Adrenal gland (tissue), 12 donors: ENCODE measurements around the gene PLCG2. TPM values are rescaled to one million over a fixed set of nuclear protein-coding genes. Genes with fewer than 3 reads are reported as not detected.

Experiments used
- DNase-seq, 7 donors: peaks; one replicate each; pipeline ENCODE4 v3.0.0-alpha.2; 2019 to 2020
- H3K27ac ChIP-seq, 5 donors: fragments of 200-600 bp; sonication (generic) in 4 of 5; 1 replicate in 3 of 5; 2 replicates in 2 of 5; pipeline versions ENCODE4 v1.5.1 to v1.8.0; 2016 to 2020; ENCODE audit warnings: mild to moderate bottlenecking in 1 of 5
- H3K27me3 ChIP-seq: fragments of 200-600 bp; 2 replicates; pipeline ENCODE4 v1.8.0; 2021
- H3K36me3 ChIP-seq, 2 donors: fragments of 200-600 bp; replicated peaks in 1 of 2; 1 replicate in 1 of 2; 2 replicates in 1 of 2; pipeline versions ENCODE4 v1.5.1 to v1.8.0; 2018 to 2022
- H3K4me1 ChIP-seq, 2 donors: fragments of 200-600 bp; replicated peaks in 1 of 2; 1 replicate in 1 of 2; 2 replicates in 1 of 2; pipeline versions ENCODE4 v1.5.1 to v1.8.0; 2018 to 2021
- H3K4me3 ChIP-seq, 4 donors: fragments of 200-600 bp; sonication (generic) in 3 of 4; one replicate each; pipeline ENCODE4 v1.5.1; 2016 to 2018
- H3K9me3 ChIP-seq, 3 donors: fragments of 200-600 bp; sonication (generic) in 1 of 3; replicated peaks in 1 of 3; 1 replicate in 2 of 3; 2 replicates in 1 of 3; pipeline versions ENCODE4 v1.5.1 to v1.8.0; 2016 to 2021
- CTCF ChIP-seq, 6 experiments: fragments of 450-650 bp in 4 of 6; fragments of 200-600 bp in 2 of 6; sonication (generic) in 1 of 6; IDR thresholded peaks; 1 replicate in 5 of 6; 2 replicates in 1 of 6; pipeline versions ENCODE4 v1.5.1 to v1.8.0; 2016 to 2021; ENCODE audit warnings: antibody characterized with exemption in 6 of 6, mild to moderate bottlenecking in 2 of 6, moderate library complexity in 1 of 6
- POLR2A ChIP-seq, 2 donors: fragments of 450-650 bp; IDR thresholded peaks; one replicate each; pipeline ENCODE4 v1.6.1; 2017; ENCODE audit warnings: antibody characterized with exemption in 2 of 2, mild to moderate bottlenecking in 2 of 2, moderate library complexity in 1 of 2
- WGBS, 4 donors: extraction: QIAGEN DNeasy Blood & Tissue Kit in 2 of 4; methylation state at CpG; one replicate each; pipeline versions ENCODE4 v1.1.5 to v1.1.7; 2013 to 2017; 5-methylcytosine and 5-hydroxymethylcytosine counted together
- intact Hi-C, 2 donors: fragments of 100-400 bp; cut with DNase I; formaldehyde crosslinking; loops; one replicate each; pipeline versions ENCODE4 v1.14.1 to v1.15.0; 2022 to 2023
- polyA plus RNA-seq, 3 donors: library from polyadenylated mRNA; stranded (reverse); fragments of 200-250 nt in 2 of 3; fragments of 350-450 nt in 1 of 3; fragmentation: Illumina TruSeq in 1 of 3; extraction: RNeasy Lipid Tissue Mini Kit (QIAGEN cat#74804) in 1 of 3; gene quantifications; one replicate each; pipeline ENCODE4 v1.2.3, GENCODE V29; 2013 to 2014
- total RNA-seq, 9 donors: library from RNA; depleted of rRNA in 4 of 9; stranded (reverse); fragments of >200 nt in 4 of 9; fragments of 120-200 nt in 1 of 9; fragmentation: NEBNext Ultra II Directional in 1 of 9; extraction: Animal tissue kit (Norgen Biotek cat#: 25700) in 1 of 9; gene quantifications; one replicate each; pipeline versions ENCODE4 v1.1.0 to v1.2.4, GENCODE V29; 2013 to 2023
- donor health status: healthy with polysubstance abuse.
- donor health status: Bipolar disorder and iron deficiency.
- donor health status: DM: yes; HTN: yes; CAD: no.
- donor health status: DM: no; HTN: no; CAD: no.
- donor health status: DM: no; HTN: no; CAD: no.
- donor health status: DM: yes; HTN: yes; CAD: no.

The PLCG2 gene
- total and polyA plus RNA-seq, 12 donors: 4.8 to 47.6 (median 10.9) TPM

GRCh38 chr16:81987706-81988105, 208.6 kb downstream of the PLCG2 start:
- H3K9me3 ChIP-seq: no peaks in the 10 kb centered on the region
- H3K27ac ChIP-seq: no peak overlapping the region
- intact Hi-C loops: no loop called here
- H3K36me3 ChIP-seq: no peaks in the 10 kb centered on the region
- no peak for DNase-seq
- H3K27me3 ChIP-seq: no peaks in the 10 kb centered on the region
- no peaks in the 10 kb centered on the region for H3K4me1 ChIP-seq
- no peak overlapping the region for H3K4me3 ChIP-seq
- no peak for TF ChIP-seq CTCF (IDR thresholded peaks at IDR 0.05)
- no peak for TF ChIP-seq POLR2A (IDR thresholded peaks at IDR 0.05)
- WGBS, 4 donors: 70 to 81% (median 77%) methylated on average over 4 to 5 of the region's 5 CpGs

GRCh38 chr16:81992859-81993258, 213.8 kb downstream of the PLCG2 start:
- Histone ChIP-seq H3K36me3 (no peaks in the 10 kb centered on the region), H3K4me3 (no peak overlapping the region), H3K4me1 (no peaks in the 10 kb centered on the region), H3K27ac (no peak overlapping the region), H3K9me3 (no peaks in the 10 kb centered on the region), H3K27me3 (no peaks in the 10 kb centered on the region)
- intact Hi-C loops: no loop called here
- no peak for TF ChIP-seq POLR2A (IDR thresholded peaks at IDR 0.05)
- TF ChIP-seq CTCF (IDR thresholded peaks at IDR 0.05): no peak
- WGBS, 4 donors: 54 to 67% (median 62%) methylated on average over 3 of the region's 3 CpGs
- DNase-seq: no peak

- no peak overlapping the region for H3K27ac ChIP-seq
- no peak for DNase-seq
- H3K4me3 ChIP-seq: no peak overlapping the region
- TF ChIP-seq CTCF (IDR thresholded peaks at IDR 0.05) (no peak), POLR2A (IDR thresholded peaks at IDR 0.05) (no peak)
- 79 to 83% (median 81%) methylated on average over 5 of the region's 5 CpGs for WGBS, 4 donors
- intact Hi-C loops: no loop called here
- H3K36me3 ChIP-seq: no peaks in the 10 kb centered on the region
- H3K9me3 ChIP-seq: no peaks in the 10 kb centered on the region
- H3K4me1 ChIP-seq: no peaks in the 10 kb centered on the region
- no peaks in the 10 kb centered on the region for H3K27me3 ChIP-seq
Measured at GRCh38 chr16:81994485-81994884, 215.4 kb downstream of the PLCG2 start.

- H3K27me3 ChIP-seq: no peaks in the 10 kb centered on the region
- no peak overlapping the region for H3K4me3 ChIP-seq
- 77 to 87% (median 82%) methylated on average over 3 of the region's 3 CpGs for WGBS, 4 donors
- no peak for DNase-seq
- intact Hi-C loops: no loop called here
- H3K9me3 ChIP-seq: no peaks in the 10 kb centered on the region
- no peaks in the 10 kb centered on the region for H3K4me1 ChIP-seq
- TF ChIP-seq CTCF (IDR thresholded peaks at IDR 0.05): no peak
- TF ChIP-seq POLR2A (IDR thresholded peaks at IDR 0.05): no peak
- H3K36me3 ChIP-seq: no peaks in the 10 kb centered on the region
- no peak overlapping the region for H3K27ac ChIP-seq
Measured at GRCh38 chr16:81995651-81996050, 216.6 kb downstream of the PLCG2 start.
